Fibroblast of peridontal ligament (primary cell): ENCODE data around the gene ISOC1.

Source experiments
- DNase-seq: peaks from one replicate; pipeline ENCODE4 v3.0.0-alpha.2; 2010; ENCODE audit errors: extremely low read depth

ISOC1 gene

DNA sequence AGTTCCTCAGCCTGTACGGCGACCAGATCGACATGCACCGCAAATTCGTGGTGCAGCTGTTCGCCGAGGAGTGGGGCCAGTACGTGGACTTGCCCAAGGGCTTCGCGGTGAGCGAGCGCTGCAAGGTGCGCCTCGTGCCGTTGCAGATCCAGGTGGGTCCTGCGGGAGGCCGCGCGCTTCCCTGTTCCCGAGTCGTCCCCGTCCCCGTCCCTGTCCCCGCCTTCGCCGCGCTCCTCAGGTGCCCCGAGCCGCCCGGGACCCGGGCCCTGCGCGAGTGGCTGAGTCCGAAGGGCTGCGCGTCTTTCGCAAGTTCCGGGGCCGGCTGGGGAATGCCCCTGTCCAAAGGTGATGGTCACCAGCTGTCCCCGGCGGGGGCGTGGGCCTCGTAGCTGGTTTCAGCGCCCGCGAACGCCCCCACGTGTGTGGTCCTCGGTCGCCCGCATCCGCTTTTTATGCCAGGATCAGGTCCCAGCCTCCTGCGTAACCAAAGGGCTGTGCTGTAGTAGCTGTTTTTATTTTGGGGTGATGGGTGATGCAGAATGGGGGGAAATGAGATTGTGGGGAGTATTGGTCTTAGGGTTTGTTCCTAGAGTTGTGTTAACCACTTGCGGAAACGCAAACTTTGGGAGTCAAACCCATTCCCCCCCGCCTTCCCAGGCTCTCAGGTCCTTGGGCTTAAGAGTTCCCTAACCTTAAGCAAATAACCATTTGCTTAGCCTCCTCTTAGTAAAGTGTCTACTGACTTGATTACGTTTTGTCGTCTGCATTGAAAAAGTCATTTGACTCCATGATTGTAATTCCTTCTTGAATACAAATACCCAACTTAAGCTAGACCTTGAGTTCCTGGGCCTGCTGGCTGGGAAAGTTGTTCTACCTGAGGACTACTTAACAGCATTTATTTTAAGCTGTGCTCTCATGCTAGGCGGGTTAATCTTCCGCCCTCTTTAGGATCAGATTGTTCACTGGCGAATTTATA lies 663 bp downstream of the ISOC1 start:
- DNase-seq = peak; percentile 28

DNA sequence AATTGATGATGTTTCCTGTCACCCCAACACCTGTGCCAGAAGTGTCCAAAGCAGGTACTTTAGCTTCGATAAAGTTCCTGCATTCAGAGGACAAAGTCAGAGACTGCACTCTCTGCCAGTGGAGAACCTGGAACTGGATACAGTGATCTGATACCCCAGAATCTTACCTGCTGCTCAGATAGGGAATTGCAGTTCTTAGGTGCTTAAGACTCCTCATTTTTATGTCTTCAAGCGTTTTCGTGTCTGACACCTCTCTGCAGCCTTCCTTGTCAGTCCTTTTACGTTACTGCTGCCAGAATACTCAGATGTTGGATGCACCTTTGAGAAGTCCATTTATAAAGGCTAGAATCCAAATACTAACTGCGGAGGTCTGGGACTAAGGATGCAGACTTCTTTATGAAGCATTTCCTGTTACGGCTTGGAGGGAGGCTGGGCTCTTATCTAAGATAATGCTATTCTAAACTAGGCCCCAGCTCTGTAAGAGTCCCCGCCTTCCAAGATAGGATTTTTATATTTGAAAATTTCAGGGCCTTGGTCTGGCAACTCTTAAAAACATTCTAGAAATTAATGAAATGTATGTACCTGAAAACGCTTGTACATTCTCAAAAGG lies 1.9 kb downstream of the ISOC1 start:
- no peak for DNase-seq

DNA sequence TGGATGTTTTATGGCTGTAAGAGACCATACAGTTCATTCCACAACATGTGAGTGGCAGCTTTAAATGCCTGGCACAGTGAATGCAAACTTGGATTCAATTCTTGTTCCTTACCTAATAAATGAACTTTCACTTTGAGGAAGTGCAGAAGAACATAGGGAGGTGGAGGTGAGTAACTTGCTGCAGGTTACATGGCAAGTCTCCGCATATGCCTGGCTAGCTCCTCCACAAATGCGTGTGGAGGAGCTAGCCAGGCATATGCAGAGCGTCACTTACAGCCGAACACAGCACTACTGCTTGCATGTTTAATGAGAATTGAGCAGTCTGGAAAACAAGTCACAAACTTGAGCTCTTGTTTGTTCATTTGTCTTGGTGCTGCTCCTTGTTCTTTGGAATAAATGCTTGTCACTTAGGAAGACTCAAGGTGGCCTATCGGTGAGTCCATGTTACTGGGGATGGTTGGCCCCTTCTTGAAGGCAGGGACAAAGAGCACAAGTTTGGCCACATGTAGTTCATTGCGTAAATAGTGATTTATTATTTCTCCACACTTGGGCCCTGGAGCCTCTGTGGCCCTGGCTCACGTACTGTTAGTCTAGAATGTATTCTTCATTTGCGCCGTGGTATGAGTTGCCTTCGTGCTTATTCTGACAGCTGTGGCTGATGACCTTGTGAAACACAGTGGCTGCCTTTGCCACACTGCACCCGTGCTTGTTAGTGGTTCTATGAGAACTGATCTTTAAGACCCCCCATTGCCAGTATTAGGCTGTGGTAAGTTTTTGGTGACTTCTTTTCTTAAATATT lies 3.1 kb downstream of the ISOC1 start:
- DNase-seq = no peak

DNA sequence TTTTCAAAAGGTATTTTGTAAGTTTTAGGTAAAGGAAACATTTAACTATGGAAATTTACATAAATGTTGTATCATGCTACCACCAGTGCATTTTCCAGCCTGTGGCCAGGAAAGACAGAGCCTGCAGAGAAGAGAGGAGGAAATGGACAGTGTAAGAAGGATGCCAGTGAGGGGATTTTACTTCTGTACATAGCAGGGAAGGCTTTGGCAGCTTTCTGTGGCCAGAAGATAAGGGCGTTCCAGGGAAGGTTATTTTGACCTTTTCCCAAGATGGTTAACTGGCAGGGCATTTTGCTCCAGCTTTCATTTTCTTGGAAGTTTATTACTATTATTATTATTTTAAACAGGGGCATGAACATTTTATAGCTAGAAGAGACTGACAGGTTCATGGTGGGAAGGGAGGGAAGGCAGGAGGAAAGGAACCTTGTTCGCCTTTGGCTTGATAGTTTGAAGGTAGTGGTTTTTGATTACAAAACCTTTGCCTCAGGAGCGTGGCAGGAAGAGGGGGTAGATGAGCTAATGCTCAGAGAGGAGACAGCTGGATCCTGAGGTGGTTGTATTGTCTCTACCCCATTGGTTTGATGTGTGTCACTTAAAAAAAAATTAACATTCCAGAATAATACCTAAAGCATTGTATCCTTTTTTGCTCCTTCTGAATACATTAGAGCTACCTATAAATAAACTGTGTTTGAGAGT lies 4.1 kb downstream of the ISOC1 start:
- DNase-seq = no peak

GRCh38 chr5:129099184-129099569 lies 4.6 kb downstream of the ISOC1 start:
- no peak for DNase-seq

DNA sequence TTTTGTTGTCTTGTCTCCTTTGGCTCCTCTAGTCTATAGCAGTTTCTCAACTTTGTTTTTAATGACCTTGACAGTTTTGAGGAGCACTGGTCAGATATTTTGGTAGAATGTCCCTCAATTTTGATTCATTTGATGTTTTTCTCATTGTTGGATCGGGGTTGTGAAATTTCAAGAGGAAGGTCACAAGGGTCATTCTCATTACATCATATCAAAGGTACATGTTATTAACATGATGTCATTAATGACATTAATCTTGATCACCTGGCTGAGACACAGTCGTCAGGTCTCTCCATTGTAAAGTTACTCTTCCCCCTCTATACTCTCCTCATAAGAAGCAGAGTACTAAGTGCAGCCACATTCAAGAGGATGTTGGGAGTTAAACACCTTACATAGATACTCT lies 7.2 kb downstream of the ISOC1 start:
- no peak for DNase-seq

- DNase-seq = no peak
These were observed 8.8 kb downstream of the ISOC1 start for GRCh38 chr5:129103397-129103796.

GRCh38 chr5:129104915-129105455 lies 10.4 kb downstream of the ISOC1 start:
- DNase-seq = no peak

- no peak for DNase-seq
These were observed 13.1 kb downstream of the ISOC1 start for GRCh38 chr5:129107637-129108036.

DNA sequence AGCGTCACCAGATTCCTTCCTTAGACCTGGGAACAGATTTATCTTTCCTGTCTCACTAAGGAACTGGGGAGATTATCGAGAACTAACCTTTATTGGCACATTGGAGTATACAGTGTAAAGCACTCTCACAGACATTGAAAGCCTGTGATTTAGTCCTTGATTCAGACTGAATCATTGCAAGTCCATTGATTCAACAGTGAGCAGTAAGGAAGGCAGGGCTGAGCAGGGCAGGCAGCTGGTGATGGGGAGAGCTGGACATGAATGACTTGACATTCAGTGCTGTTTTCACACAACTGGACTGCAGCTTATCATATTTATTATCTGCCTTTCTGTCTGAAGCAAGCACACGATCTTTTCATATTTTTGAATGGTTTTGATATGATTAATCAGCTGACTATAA lies 16.2 kb downstream of the ISOC1 start:
- DNase-seq = no peak

DNA sequence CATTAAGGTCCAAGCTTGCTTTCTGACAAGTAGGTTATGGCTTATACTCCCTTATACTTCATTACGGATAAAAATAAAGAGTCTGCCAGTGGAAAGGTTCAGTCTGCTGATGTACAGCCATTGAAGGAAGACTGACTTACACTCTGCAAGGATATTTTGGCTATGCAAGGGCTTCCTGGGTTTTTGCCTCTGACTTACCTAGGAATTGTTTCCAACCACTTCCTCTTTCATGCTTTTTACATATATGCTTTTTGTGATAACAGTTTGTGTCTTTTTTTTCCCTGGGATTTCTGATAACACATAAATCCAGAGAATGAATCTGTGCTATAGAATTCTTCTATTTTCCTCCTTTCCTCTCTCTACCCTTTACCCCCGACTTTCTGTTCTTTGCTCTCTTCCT lies 16.8 kb downstream of the ISOC1 start:
- no peak for DNase-seq

DNA sequence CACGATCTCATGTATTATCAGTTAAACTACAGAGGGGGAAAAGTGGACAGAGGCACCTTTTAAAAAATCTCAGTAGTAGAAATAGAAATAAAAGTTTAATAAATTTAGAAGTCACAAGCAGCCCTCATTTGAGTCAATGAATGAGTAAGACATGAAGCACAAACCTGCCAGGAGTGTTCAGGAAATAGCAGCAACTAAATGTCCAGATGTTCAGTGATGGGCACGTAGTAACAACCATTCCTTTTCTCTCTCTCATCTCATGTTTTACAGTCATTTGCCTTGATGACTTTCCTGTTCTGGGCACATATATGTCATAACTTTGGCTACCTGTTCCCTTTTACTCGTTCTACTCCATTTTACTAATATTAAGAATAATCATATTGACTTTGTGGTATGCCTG lies 17.7 kb downstream of the ISOC1 start:
- no peak for DNase-seq

DNA sequence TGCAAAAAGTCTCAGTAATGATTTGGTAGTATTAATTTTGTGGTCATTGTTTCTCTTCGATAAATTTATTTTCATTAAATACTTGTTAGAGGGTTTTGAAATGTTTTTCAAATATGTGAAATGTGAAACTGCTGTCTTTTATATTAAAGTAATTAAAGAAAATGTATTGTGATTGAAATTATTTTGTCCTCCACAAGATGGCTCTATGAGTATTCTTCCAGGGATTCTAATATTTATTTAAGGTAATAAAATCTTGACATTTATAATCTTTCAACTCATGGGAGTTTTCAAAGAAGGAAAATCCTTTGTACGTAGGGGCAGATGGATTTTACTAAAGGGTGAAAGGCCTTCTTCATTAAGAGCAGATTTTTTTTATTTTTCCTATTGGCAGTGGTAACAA lies 19.3 kb downstream of the ISOC1 start:
- peak; percentile 14 for DNase-seq

- DNase-seq = no peak
These were observed 20.1 kb downstream of the ISOC1 start for GRCh38 chr5:129114539-129115193.

DNA sequence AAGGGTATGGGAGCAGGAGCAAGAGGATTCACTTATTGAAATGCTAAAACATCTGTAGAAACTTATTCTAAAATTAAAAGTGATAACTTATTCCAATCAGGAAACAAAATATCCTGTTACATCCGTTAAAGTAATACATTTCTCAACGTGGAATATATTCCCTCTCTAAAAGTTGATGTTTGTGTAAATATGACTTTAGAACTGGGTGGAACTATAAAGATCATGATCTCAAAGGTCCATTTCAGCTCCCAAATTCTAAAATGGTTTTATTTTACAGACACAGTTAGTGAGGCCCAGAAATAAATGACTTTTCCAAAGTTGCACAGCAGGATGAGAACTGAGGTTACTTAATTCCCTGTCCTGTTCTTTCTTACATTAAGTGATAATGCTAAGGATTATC lies 21.1 kb downstream of the ISOC1 start:
- no peak for DNase-seq

DNA sequence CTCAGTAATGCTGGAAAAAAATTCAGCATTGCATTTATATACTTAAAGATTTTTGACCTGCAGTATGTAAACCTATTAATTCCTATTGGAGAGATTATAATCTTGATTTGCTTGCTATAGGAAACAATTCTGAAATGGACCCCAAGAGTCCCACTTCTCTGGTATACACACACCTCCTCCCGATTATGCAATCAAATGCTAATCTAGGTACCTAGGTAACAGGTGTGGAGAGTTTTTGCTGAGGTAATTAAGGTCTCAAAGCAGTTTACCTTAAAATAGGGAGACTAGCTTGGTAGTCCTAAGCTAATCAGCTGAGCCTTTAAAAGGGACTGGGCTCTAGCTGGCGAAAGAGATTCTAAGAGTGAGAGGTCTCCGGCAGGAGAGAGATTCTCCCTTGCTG lies 22.2 kb downstream of the ISOC1 start:
- DNase-seq = no peak

GRCh38 chr5:129118405-129118804 lies 23.9 kb downstream of the ISOC1 start:
- DNase-seq = peak; percentile 7

GRCh38 chr5:129118826-129119225 lies 24.3 kb downstream of the ISOC1 start:
- no peak for DNase-seq

- no peak for DNase-seq
These were observed 25.6 kb downstream of the ISOC1 start for GRCh38 chr5:129120158-129120581.

DNA sequence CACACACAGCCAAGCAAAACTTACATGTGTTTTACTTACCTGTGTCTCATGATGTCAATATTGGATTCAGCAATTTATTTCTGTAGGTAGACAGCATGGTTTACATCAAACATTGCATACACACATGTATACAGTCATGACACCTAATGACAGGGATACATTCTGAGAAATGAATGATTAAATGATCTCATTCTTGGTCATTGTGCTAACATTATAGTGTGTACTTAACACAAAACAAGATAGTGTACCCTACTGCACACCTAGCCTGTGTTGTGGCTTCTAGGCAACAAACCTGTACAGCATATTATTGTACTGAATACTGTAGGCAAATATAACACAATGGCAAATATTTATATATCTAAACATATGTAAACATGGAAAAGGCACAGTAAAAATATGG lies 28.0 kb downstream of the ISOC1 start:
- no peak for DNase-seq

- DNase-seq = no peak
These were observed 30.1 kb downstream of the ISOC1 start for GRCh38 chr5:129124608-129125007.
